HG03565 (cell line): ENCODE measurements around the gene VAPB.
"Not testable (repeated sequence)": the region's sequence is repeated elsewhere in the genome, so short reads cannot be mapped to it uniquely, and the experiment has no call there.

ENCODE experiments used
- ATAC-seq: cut with Tn5 transposase; IDR thresholded peaks from one replicate; pipeline ENCODE4 v1.9.1; 2021; ENCODE audit warnings: mild to moderate bottlenecking, moderate library complexity; ENCODE audit not compliant: unreplicated experiment

Gene VAPB

DNA sequence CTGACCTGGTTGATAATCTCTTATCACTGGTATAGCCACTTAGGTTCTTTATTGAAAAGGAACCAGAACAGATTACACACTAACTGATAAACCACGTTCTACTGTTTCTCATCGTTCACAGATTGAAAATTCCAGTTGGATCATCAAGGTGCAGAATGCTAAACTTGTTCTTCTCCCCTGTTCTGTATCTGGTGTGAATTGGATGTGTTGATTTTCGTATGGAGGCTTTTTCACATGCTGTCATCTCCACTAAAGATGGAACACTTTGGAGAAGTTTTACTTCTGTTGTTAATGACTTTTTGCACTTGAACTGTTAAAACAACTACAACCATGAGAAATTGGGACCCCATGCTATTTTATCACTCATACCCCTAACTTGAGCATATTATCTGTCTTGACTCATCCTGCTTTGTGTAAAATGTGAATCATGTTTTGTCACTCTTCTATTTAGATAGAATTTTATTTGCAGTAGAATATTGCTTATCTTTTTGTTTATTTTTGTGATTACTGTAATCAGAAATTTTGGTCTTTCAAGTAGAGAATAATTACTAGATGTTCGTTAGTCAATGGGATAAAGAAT is 17.5 kb downstream of the VAPB start:
- ATAC-seq: no peak

- ATAC-seq: no peak
Observed at GRCh38 chr20:58407201-58407873, 18.3 kb downstream of the VAPB start.

DNA sequence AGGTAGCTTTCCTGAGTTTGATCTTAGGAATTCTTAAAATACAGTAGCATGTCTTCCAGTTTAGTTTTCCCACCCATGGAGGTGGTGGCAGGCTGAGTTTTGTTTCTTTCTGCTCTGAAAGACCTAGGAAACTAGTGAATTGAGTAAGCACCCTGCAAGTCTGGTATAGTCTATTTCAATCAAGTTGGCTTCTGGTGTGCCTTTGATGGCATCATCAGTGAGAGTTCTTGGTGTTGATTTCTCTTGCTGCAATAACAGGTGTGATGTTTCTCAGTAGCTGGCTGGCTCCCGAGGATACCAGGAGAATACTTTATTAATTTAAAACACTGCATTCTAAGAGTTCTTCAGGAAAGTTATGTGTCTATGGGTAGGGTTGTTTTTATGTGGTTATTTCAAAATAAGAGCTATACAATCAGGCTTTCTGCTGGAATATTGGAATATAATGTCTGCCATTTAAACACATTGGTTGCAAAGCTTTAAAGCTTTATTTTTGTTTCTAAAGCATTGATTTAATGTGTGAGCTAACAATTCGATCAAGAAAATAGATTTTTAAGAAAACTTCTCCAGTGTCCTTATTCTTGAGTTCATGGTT is 19.0 kb downstream of the VAPB start:
- peak; percentile 56 for ATAC-seq

- ATAC-seq: peak; percentile 39
Observed at GRCh38 chr20:58408603-58409246, 19.7 kb downstream of the VAPB start.

GRCh38 chr20:58414216-58414615 is 25.2 kb downstream of the VAPB start:
- ATAC-seq: not testable (repeated sequence)

DNA sequence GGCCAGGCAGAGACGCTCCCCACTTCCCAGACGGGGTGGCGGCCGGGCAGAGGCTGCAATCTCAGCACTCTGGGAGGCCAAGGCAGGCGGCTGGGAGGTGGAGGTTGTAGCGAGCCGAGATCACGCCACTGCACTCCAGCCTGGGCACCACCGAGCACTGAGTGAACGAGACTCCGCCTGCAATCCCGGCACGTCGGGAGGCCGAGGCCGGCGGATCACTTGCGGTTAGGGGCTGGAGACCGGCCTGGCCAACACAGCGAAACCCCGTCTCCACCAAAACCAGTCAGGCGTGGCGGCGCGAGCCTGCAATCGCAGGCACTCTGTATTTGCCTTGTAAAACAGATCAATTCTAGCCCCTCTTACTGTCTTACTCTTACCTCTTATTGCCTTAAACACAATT is 25.8 kb downstream of the VAPB start:
- not testable (repeated sequence) for ATAC-seq

DNA sequence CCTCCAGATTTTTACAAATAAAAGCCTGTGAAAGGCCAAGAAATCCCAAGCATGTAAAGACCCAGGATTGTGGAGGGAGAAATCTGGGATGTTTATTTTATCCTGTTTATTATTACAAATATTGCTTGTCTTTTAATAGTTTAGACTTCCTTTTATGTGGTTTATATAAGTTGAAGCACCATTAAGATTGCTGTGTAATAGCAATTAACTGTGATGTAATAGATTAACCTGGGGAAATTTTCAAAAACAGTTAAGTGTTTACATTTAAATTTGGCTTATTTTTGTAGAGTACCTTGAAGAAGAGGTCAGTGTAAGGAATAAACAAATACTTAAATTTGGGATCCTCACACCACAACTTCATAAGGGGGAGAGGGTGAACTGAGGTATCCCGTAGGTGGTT is 27.0 kb downstream of the VAPB start:
- ATAC-seq: no peak

DNA sequence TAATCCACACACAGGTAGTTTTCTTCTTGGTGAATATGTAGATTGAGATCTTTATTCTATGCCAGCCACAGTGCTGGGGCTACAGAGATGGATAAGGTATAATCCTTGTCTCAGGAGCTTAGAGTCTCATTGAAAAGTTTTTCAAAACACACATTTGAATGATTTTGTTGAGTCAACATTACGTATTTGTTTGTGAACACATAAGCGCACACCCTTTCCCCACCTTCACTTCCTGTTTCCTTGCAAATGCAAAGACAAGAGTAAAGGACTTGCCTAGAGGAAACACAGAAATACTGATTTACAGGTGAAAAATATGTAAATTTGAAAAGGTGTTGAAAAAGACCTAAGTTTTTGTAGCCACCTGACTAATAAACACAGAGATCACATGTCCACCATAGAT is 27.8 kb downstream of the VAPB start:
- ATAC-seq: no peak

GRCh38 chr20:58417438-58417837 is 28.4 kb downstream of the VAPB start:
- ATAC-seq: no peak

- ATAC-seq: no peak
Observed at GRCh38 chr20:58418949-58419748, 30.1 kb downstream of the VAPB start.

GRCh38 chr20:58420798-58421496 is 31.9 kb downstream of the VAPB start:
- ATAC-seq: no peak

GRCh38 chr20:58421497-58421850 is 32.4 kb downstream of the VAPB start:
- no peak for ATAC-seq

DNA sequence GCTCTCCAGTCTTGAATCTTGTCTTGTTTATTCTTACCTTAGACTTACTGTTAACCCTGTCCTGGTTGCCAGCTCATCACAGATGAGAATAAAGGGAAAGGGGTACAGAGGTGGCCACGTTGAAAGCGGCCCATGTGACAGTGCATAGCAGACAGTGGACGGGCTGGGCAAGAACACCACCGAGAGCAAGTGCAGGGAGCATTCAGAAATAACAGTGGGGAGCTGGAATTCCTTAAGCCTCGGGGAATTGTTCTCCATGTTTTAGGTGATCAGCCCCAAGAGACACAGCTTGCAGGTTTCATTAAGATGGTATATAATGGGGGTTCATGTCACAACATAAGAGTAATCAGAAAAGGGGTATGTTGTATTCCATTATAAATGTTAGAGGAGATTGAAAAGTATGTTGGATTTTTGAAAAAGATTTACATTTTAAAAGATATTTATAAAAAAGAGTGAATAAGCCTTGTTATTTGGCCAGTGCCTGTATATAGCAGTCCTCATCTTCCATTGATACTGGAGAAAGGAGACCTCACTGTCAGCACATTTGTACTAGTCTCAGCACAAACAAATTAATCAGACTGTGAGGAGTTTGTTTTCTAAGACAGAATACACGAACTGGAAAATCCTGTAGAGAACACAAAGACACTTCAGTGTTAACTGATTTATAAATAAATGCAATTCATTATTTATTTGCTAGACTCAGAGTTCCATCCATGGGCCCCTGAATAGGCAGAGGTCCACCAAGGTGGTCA is 35.4 kb downstream of the VAPB start:
- ATAC-seq: no peak

DNA sequence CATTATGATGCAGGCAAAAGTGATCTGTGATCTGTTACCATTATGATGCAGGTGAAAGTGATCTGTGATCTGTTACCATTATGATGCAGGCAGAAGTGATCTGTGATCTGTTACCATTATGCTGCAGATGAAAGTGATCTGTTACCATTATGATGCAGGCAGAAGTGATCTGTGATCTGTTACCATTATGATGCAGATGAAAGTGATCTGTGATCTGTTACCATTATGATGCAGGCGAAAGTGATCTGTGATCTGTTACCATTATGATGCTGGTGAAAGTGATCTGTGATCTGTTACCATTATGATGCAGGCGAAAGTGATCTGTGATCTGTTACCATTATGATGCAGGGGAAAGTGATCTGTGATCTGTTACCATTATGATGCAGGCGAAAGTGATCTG is 38.5 kb downstream of the VAPB start:
- ATAC-seq: not testable (repeated sequence)

DNA sequence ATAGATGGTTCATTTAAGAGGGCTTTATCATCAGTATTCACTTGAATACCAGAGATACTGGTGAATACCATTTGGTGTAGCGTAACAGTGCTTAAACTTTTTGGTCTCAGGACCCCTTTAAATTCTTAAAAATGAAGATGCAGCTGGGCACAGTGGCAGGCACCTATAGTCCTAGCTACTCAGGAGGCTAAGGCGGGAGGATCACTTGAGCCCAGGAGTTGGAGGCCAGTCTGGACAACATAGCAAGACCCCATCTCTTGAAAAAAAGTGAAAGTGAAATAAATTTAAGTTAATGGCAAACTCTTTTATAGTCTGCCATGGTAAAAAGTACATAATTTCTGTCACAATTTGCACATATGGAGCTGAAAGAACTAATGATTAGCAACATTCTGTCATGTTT is 39.3 kb downstream of the VAPB start:
- no peak for ATAC-seq

GRCh38 chr20:58429303-58429702 is 40.3 kb downstream of the VAPB start:
- ATAC-seq: no peak

DNA sequence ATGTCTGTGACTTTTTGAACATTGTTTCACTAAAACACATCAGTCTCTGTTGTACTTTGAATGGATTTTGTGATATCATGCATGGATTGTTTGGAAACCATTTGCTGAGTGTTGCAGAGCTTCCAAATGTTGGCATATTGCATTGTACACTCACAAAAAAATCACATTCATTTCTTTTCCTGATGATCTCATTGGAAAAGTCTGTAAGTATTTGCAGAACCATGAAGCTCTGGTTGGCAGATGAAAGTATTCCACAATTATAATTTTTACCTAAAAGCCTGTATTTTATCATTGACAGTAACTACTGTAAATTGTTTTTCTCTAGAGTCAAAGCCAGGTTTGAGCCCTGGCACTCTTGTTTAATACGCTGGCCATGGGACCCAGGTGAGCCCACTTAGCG is 42.1 kb downstream of the VAPB start:
- no peak for ATAC-seq

- no peak for ATAC-seq
Observed at GRCh38 chr20:58432186-58432954, 43.3 kb downstream of the VAPB start.

DNA sequence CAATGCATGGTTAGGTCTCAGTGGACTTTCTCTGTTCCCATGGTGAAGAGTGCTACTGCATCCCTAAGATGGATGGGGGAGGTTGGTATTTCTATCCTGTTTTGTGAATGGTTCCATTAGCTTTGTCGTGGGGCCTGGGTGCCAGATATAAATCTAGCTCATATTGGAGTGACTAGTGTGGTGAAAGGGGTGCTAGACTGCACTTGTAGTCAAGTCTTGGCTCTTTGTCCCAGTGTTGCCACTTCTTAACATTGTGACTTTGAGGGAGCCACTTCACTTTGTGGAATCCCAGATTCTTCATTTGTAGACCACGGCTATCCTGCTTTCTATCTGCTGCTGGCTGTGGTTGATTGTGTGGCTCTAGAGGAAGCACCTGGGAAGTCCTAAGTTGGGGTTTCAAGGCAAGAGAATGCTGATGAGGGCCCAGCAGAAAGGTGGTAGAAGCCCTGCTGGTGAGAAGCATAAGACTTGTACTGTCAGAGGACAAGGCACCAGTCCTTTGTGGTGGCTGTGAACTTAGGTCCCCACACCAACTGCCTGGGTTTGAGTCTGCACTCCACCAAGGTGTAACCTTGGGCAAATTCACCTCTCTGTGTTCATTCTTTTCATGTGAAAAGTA is 44.1 kb downstream of the VAPB start:
- ATAC-seq: no peak
